Fibroblast of gingiva (primary cell): ENCODE measurements around the gene ITGA7.

Experiments
- DNase-seq: peaks from one replicate; pipeline ENCODE4 v3.0.0-alpha.2; 2011; ENCODE audit warnings: low read depth

The ITGA7 gene

DNA sequence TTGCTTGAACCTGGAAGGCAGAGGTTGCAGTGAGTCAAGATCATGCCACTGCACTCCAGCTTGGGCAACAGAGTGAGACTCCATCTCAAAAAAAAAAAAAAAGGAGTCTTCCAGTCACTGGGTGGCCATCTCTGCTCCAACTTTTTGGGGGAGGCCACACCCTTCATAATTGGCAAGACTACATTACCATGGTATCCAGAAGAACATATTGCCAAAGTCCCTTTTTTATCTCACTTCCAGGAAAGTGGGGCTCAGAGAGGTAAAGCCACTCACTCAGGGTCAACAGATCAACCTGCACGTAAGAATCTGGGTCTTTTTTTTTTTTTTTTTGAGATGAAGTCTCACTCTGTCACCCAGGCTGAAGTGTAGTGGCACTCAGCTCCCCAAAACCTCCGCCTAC is 26.2 kb upstream of the ITGA7 start:
- DNase-seq, result peak; percentile 2

DNA sequence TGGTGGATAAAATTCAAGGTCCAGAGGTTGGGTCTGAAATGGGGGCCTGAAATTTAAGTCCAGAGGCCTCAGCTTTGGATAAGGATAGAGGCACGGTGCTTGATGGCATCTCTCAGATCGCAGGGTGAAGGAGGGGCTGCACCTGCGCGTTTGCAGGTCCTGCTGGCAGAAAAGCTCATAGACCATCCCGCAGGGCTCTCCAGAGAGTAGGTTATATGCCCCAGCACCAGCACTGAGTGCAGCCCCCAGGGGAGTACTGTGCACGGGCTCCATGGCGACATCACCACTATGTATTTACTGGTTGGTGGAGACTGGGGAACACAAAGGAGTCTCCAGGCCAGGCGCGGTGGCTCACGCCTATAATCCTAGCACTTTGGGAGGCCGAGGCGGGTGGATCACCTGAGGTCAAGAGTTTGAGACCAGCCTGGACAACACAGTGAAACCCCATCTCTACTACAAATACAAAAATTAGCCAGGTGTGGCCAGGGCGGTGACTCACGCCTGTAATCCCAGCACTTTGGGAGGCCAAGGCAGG is 25.4 kb upstream of the ITGA7 start:
- no peak for DNase-seq

DNA sequence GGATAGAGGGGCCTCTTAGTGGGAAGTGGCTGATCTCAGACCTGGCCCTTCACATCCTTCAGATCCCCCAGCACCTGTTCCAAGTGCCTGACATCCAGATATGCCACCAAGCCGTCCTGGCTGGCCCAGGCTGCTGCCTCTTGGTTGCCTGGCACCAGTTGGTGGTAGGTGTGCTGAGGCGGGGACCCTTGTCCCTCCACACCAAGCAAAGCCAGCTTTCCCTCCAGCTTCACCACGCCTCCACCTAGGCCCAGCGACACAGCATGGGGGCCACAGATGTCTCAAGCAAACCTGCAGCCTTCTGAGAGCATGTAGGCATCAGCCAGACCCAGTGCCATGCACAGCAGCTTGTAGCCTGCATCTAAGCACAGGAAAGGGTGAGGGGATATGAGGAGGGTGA is 24.6 kb upstream of the ITGA7 start:
- no peak for DNase-seq

DNA sequence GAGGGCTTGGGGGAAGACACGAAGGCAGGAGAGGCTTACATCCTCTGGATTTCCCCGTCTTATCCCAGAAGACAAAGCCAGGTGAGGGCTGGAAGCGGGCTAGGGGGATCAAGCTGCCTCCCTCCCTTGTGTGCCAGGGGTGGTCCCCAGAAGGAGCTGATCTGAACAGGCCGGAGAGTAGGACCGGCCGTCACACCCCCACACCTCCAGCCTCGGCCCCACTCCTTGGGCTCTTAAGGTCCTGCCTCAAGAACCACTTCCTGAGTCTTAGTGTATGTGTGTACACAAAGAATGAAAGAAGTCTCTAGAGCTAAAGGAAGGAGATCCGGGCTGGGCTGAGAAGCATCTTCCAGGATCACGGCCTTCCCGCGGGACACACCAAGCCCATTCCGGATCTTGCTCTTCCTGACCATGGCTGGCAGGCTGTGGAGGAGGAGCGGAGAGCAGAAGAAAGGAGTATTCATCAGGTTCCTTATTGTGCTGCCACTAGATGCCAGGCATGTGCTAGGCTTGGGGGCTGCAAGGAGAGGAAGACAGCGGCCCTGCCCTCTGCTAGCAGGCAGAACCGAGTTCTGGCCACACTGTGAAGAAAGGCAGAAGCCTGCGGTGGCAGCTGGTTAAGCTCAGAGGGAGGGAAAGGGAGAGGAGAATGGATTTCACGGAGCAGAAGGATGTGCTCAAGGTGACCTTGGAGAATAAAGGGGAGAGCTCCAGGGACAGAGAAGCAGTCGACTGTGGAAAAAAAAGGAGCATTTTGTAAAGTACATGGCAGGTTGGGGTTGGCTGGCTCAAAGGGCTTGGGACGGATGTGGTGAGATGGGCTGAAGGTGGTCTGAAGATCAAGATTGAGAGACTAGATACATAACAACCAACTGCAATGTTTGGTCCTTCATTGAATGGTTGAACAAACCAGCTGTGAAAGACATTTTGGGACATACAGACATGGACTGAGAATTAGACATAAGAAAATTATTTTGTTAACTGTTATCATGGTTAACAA is 22.4 kb upstream of the ITGA7 start:
- peak; percentile 52 for DNase-seq

DNA sequence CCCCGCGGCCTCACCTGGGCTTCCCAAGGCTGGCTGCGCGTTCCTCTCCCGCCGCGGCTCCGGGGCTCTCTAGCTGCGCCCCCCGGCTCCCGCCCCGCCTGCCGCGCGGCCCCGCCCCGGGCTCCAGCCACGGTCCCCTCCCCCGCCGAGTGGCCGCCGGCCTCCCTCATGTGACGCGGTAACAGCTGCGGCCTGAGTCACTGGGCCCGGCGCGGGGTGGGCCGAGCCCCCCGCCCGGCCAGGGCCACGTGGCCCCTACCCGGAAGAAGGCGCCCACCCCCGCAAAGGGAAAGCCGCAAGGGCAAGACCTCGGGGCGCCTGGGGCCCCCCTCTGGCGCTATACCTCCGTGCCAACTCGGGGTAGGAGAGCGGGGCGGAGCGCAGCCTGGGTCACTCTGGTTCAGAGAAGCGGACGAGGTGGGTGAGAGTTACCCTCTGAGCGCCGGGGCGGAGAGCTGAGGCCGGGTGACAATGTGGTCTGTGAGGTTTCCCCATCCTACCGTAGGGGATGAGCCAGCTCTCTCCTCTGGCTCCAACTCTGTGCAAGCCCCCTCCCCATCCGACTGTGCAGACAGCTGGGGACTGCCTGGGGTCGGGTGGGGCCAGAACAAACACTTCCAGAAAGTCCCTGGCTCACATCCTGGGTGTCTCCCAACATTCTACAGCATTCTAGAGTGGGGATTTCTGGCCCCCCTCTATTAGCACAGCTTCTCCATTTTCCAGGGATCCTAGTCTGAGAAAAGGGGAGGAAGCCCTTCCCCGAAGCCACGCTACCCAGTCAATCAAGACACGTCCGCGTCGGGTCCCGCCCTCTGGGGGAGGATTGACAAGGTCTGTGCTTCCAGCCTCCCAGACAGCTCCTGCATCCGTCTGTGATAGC is 21.5 kb upstream of the ITGA7 start, which contains the start of gene CD63:
Gene CD63 (minus strand): TSS at position 71 of the 880 bp plus-strand sequence. CDS start 668 bp downstream, outside the sequence.
- DNase-seq, result peak; percentile 95

DNA sequence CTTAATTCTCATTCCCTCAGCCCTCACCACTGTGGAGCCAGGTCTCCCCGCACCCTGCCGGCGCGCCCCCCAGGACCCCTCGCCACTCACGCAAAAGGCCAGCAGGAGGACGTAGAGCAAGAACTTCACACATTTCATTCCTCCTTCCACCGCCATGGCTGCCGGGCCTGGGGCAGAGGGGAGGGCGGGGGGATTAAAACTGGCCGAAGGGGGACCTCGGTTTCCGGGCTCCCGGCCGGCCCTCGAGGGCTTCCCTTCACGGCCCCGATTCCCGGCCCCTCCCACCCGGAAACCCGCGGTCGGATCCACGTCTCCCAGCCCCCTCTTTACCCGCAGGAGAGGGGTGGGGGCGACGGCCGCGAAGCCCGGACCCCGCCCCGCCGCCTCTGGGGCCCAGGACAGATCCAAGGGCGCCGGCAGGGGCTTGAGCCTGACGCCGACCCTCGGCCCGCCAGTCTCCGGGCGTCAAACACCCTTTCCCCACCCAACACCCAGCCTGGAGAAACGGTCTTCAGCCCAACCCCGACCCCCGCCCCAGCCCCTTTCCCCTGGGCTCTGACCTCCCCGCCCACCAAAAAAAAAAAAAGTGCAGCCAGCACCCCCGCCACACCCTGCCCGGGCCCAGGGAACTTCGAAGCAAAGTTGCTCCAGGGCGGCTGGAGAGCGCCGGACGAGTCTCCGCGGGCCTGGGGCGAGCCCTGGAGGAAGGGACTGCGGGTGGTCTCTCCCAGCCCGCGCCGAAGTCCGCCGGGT is 20.7 kb upstream of the ITGA7 start:
- DNase-seq, result peak; percentile 66

DNA sequence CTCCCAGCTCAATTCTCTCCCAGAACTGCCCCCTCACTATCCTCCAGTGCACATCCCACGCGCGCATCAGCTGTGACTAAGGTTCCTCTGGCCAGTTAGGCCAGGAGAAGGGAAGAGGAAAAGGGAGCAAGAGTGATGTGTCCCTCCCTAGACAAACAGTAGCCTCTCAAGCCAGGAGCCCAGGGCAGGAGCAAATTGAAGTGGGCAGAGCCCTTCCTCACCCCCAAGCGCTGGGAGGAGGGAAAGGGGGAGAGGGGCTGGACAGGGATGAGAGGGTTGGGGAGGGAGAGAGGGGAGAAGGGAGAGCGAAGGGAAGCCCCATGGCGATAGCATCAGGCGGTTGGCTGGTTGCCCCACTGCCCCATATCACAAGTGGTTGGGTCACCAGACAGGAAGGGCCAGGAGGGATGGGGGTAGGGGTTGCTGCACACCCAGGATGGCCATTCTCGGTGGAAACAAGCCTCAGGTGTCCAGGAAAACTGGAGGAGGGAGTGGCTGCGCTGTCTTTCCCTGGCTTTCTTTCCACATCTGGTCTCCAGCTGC is 20.0 kb upstream of the ITGA7 start:
- DNase-seq, result peak; percentile 65

DNA sequence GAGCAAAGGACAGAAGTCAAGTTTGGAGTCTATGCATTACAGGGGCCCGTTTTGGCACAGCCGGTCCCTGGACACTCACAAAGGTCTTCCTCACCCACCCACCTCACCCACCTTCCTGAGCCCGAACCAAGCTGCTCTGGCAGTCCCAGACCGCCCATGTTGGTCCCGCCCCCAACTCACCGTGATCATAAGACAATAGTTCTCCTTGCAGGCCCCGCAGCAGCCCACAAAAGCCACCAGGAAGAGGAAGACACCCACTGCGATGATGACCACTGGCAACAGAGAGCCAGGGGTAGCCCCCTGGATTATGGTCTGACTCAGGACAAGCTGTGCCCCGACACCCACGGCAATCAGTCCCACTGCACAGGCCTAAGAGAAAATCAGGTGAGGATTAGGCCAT is 19.3 kb upstream of the ITGA7 start:
- no peak for DNase-seq

DNA sequence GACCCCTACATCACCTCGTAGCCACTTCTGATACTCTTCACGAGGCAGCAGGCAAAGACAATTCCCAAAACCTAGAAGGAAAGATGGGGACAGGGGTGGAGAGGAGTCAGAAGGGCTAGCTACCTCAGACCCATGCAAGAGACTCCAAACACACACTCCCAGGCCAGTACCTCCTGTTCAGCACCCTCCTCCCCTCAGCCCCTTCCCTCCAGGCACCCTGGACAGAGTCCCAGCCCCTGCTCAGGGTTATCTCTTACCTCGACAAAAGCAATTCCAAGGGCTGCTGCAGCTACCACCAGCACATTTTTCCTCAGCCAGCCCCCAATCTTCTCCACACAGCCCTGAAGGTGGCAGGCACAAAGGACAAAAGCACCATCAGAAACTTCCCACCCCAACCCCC is 17.9 kb upstream of the ITGA7 start:
- no peak for DNase-seq

DNA sequence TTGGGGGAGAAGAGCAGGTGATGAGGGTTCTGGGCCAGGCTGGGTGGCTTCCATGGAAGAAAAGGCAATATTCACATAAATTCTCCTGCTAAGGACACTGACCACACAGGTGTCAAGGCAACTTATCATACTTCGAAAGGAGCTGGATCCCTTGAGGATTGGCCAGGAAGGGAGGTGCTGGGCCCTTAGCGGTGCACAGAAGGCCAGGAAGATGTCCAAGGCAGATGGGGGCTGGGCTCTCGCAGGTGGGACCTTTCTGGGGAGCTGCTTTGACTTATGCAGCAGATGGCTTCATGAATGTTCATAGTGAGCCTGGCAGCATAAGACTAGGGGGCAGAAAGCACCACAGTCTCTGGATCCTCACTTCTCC is 17.2 kb upstream of the ITGA7 start:
- no peak for DNase-seq

DNA sequence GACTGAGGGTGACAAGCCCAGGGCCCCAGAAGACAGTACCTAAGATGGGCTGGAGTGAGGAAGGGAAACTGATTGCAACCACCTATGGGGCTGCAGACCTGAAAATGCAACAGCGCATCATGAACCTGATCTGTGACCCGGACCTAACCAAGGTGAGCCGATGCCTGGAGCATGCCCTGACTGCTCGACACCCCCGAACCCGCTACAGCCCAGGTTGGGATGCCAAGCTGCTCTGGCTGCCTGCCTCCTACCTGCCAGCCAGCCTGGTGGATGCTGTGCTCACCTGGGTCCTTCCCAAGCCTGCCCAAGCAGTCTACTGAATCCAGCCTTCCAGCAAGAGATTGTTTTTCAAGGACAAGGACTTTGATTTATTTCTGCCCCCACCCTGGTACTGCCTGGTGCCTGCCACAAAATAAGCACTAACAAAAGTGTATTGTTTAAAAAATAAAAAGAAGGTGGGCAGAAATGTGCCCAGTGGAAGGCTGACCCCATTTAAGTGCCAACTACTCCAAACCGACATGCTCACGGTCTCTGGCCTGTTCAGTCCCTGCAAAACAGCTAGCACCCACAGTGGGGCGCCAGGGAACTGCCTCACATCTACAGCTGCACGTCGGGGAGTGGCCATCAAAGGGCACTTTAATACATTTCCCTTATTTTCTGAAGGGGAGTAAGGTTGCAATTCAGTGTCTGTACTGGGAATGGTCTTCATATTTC is 16.7 kb upstream of the ITGA7 start:
- DNase-seq, result peak; percentile 77

DNA sequence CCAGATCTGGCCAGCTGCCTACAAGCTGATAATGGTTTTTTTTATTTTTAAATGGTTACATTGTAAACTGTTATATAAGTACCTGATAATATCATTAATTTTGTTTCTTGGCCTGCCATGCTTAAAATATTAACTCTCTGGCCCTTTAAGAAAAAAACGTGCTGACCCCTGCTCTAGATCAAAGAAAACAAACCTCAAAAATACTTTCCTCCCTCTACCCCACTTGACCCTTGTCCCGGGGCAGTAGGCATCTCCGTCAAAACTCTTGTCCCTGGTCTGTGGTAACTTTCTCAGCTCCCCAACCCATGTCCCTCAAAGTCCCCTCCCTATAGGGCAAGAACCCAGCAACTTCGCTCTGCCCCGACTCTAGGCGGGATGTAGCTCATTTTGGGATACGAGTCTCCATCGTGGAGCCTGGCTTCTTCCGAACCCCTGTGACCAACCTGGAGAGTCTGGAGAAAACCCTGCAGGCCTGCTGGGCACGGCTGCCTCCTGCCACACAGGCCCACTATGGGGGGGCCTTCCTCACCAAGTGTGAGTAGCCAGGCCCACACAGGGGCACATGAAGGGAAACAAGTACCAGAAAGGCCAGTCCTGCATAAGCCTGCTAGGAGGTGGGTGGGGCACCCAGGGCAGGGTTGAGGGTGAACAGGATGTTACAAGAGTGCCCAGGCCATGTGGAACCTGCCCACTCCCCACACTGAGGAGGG is 16.0 kb upstream of the ITGA7 start:
- peak; percentile 43 for DNase-seq

DNA sequence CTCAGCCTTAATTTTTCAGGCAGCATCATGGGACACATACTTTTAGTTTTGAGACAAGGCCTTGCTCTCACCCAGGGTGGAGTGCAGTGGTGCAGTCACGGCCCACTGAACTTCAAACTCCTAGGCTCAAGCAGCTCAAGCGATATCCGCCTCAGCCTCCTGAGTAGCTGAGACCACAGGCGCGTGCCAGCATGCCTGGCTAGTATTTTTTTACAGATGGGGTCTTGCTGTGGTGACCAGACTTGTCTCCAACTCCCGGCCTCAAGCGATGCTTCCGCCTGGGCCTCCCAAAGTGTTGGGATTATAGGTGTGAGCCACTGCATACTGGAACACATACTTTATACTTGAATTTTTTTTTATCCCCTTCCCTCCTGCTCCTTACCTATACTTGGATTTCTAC is 15.2 kb upstream of the ITGA7 start:
- DNase-seq, result no peak

DNA sequence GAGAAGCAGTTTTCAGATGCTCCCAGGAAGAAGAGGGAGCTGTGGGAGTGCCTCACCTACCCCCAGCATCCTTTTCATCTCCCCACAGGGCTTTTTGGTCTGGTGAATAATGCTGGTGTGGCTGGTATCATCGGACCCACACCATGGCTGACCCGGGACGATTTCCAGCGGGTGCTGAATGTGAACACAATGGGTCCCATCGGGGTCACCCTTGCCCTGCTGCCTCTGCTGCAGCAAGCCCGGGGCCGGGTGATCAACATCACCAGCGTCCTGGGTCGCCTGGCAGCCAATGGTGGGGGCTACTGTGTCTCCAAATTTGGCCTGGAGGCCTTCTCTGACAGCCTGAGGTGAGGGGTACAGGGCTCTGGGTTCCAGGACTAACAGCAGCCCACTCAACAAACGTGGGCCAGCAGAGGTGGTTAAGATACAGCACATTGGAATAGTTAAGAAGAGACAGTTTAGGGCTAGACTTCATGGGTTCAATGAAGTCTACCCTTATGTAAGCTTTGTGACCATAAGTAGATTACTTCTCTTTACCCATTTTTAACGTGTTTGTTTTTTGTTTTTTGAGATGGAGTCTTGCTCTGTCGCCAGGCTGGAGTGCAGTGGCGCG is 14.0 kb upstream of the ITGA7 start:
- no peak for DNase-seq

DNA sequence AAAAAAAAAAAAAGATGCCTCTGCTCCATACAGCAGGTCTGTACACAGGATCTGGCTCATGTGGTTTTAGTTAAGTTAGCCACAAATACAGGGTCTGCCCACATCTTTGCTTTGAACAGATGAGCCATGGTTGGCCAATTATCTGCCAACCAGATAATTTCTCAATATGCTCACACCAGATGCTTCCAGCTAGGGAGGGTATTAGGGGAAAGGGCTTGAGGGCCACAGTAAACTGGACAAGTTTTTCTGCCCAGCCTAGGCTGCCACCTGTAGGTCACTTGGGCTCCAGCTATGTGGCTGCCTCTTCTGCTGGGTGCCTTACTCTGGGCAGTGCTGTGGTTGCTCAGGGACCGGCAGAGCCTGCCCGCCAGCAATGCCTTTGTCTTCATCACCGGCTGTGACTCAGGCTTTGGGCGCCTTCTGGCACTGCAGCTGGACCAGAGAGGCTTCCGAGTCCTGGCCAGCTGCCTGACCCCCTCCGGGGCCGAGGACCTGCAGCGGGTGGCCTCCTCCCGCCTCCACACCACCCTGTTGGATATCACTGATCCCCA is 13.3 kb upstream of the ITGA7 start:
- peak; percentile 100 for DNase-seq

DNA sequence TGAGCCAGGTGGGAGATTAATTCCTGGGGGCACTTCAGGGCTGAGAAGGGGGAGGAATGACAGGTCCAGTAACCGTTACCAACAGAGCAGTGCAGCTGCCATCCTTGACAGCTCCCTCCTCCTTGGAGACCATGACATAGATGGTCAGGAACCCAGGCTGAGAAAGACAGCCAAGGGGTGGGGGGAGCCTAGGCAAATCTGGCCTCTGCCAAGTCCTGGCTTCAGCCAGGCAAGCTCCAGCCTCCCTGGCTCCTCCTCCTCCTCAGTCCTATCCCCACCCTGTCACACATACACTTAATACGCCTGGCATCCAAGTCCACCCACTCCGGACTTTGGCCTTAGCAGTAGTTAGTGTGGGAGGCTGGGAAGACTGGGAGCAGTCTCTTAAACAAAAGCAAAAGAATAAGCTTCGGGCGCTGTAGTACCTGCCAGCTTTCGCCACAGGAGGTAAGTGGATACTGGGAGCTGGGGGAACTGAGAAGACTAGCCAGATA is 12.4 kb upstream of the ITGA7 start, which contains the start of gene RDH5:
Gene RDH5 (plus strand): TSS at position 323 of the 494 bp plus-strand sequence. CDS start 792 bp downstream, outside the sequence.
- peak; percentile 97 for DNase-seq

DNA sequence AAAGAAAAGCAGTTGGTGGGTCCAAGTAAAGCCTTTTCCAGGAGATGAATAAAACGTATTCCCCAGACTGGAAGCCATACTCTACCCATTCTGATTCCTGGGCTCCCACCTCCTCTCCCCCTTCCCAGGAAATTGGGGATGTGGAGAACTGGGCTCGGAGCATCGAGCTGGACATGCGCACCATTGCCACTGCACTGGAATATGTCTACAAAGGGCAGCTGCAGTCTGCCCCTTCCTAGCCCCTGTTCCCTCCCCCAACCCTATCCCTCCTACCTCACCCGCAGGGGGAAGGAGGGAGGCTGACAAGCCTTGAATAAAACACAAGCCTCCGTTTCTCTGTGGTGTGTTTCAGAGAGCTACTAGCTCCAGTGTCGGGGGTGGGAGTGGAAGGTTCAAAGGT is 11.7 kb upstream of the ITGA7 start:
- DNase-seq, result no peak

DNA sequence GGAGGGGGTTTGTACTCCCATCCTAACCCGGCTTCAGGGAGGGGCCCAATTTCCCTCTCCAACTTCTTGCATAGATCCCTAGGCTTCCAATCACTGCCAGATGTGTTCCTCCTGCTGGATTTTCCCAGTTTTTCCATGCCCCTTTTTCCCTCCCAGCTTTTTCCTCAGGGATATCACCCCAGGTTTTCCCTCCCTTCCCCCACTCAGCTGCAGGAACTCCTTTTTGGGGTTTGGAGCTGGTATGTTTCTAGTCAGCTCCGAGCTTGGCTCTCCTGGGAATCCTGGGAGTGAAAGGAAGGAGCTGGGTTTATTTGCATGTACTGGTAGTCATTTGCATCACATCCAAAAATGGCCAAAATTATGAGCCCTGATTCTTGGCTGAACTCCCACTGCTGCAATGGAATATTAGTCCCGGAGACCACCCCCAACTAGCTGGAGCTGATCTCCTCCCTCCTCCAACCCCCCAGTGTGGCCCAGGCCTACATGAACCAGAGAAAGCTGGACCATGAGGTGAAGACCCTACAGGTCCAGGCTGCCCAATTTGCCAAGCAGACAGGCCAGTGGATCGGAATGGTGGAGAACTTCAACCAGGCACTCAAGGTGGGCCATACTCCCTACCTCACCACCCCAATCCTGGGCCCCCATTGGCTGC is 11.0 kb upstream of the ITGA7 start:
- peak; percentile 48 for DNase-seq

DNA sequence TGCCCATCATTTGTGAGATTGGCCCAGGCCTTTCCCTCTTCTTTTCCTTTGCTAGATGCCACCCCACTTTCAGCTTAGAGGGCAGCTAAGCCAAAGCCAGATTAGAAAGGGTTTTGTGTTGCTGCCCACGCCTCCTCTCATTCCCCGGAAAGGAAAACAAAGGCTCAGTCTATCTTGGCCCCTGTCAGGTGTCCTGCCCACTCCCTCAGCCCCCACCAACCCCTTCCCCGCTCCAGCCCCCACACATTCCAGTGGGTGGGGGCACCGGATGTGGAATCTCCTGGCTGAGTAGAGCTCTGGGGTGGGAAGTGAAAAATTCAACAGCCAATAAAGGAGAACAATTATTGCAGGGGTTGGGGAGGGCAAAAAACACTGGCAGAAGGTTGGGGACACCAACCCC is 10.3 kb upstream of the ITGA7 start:
- DNase-seq, result no peak
